ENCODE measurements around the gene CEMIP2. TPM values are rescaled to one million over a fixed set of nuclear protein-coding genes. Genes with fewer than 3 reads are reported as not detected.

Gene CEMIP2
- total RNA-seq, 4 donors from 2014 or later: 93.7 to 184 (median 110) TPM

- no peak for TF ChIP-seq CTCF (IDR thresholded peaks at IDR 0.05; ENCODE audit: low read depth)
Measured at GRCh38 chr9:71675857-71676165, 92.5 kb downstream of the CEMIP2 start.

GRCh38 chr9:71675105-71675856 lies 93.0 kb downstream of the CEMIP2 start:
- no peak for TF ChIP-seq CTCF (IDR thresholded peaks at IDR 0.05; ENCODE audit: low read depth)

GRCh38 chr9:71672573-71672972 lies 95.7 kb downstream of the CEMIP2 start:
- no peak for TF ChIP-seq CTCF (IDR thresholded peaks at IDR 0.05; ENCODE audit: low read depth)

- no peak for TF ChIP-seq CTCF (IDR thresholded peaks at IDR 0.05; ENCODE audit: low read depth)
Measured at GRCh38 chr9:71671289-71671688, 97.0 kb downstream of the CEMIP2 start.

GRCh38 chr9:71670121-71670520 lies 98.2 kb downstream of the CEMIP2 start:
- no peak for TF ChIP-seq CTCF (IDR thresholded peaks at IDR 0.05; ENCODE audit: low read depth)

GRCh38 chr9:71669284-71669995 lies 98.9 kb downstream of the CEMIP2 start:
- no peak for TF ChIP-seq CTCF (IDR thresholded peaks at IDR 0.05; ENCODE audit: low read depth)

GRCh38 chr9:71668717-71669116 lies 99.6 kb downstream of the CEMIP2 start:
- TF ChIP-seq CTCF (IDR thresholded peaks at IDR 0.05; ENCODE audit: low read depth): no peak

All from subcutaneous adipose tissue (tissue), 4 donors.